ENCODE data around the gene ZBTB8A. TPM values are rescaled to one million over a fixed set of nuclear protein-coding genes. Genes with fewer than 3 reads are reported as not detected.

Gene ZBTB8A
- total RNA-seq, 1 experiment from 2014 or later, result 3.5 TPM

- ChIA-PET CTCF (interaction anchor here (0.5 kb wide), 1 partner anchor 176 kb away, joined by 4 read pairs; no protein-coding TSS in a partner anchor), POLR2A (ENCODE audit: unreplicated experiment) (no interaction called here)
- peaks cover 5% of the 10 kb centered on the region for H3K4me1 ChIP-seq (ENCODE audit: insufficient read depth, low read length)
- no peaks in the 10 kb centered on the region for H3K79me2 ChIP-seq (ENCODE audit: low read length)
- no peaks in the 10 kb centered on the region for H3K9me2 ChIP-seq (replicated peaks; ENCODE audit: low read length)
- no peaks in the 10 kb centered on the region for H3K27me3 ChIP-seq (ENCODE audit: low read length)
- intact Hi-C loops (cut with micrococcal nuclease), result no loop called here
- H4K20me1 ChIP-seq (ENCODE audit: low read length), result no peaks in the 10 kb centered on the region
- no TSS peak for BruUV-seq (replicated peaks)
- no peak overlapping the region for H3K9ac ChIP-seq (ENCODE audit: low read length)
- no peak overlapping the region for H3K4me2 ChIP-seq (ENCODE audit: low read length)
- ATAC-seq (no peak), DNase-seq (no peak)
- H3K27ac ChIP-seq (ENCODE audit: low read length), result no peak overlapping the region
- no peak overlapping the region for H3K4me3 ChIP-seq (ENCODE audit: low read length)
- H2AFZ ChIP-seq (ENCODE audit: low read length), result no peak overlapping the region
- H3K9me3 ChIP-seq (ENCODE audit: low read length), result no peaks in the 10 kb centered on the region
- H3F3A ChIP-seq (ENCODE audit: low read length, unreplicated experiment), result no peaks in the 10 kb centered on the region
- H3K36me3 ChIP-seq (ENCODE audit: low read depth, low read length), result no peaks in the 10 kb centered on the region
- no peak for TF ChIP-seq EZH2 (IDR thresholded peaks at IDR 0.05; ENCODE audit: low read length, unreplicated experiment)
- no peak for TF ChIP-seq EZH2phosphoT487 (IDR thresholded peaks at IDR 0.05; ENCODE audit: borderline replicate concordance, low read length)
- TF ChIP-seq CTCF (conservative IDR thresholded peaks at IDR 0.05; ENCODE audit: low read depth, low read length), result no peak
These were observed 5.4 kb upstream of the ZBTB8A start for GRCh38 chr1:32533792-32534327.

- H3K9me3 ChIP-seq (ENCODE audit: low read length), result no peaks in the 10 kb centered on the region
- no peaks in the 10 kb centered on the region for H4K20me1 ChIP-seq (ENCODE audit: low read length)
- peaks cover 12% of the 10 kb centered on the region for H3K79me2 ChIP-seq (ENCODE audit: low read length)
- intact Hi-C loops (cut with micrococcal nuclease), result no loop called here
- no peak overlapping the region for H3K9ac ChIP-seq (ENCODE audit: low read length)
- H3K4me3 ChIP-seq (ENCODE audit: low read length), result no peak overlapping the region
- no peak for ATAC-seq
- ChIA-PET POLR2A (ENCODE audit: unreplicated experiment) (no interaction called here), CTCF (interaction anchor here (0.5 to 0.7 kb wide), 3 partner anchors 111 to 280 kb away, joined by 3 to 9 read pairs (median 7); no protein-coding TSS in a partner anchor)
- peaks cover 14% of the 10 kb centered on the region for H3K4me1 ChIP-seq (ENCODE audit: insufficient read depth, low read length)
- H3K4me2 ChIP-seq (ENCODE audit: low read length), result no peak overlapping the region
- no TSS peak for BruUV-seq (replicated peaks)
- H3K27me3 ChIP-seq (ENCODE audit: low read length), result no peaks in the 10 kb centered on the region
- peaks cover 3% of the 10 kb centered on the region for H3F3A ChIP-seq (ENCODE audit: low read length, unreplicated experiment)
- H3K36me3 ChIP-seq (ENCODE audit: low read depth, low read length), result no peaks in the 10 kb centered on the region
- no peak overlapping the region for H2AFZ ChIP-seq (ENCODE audit: low read length)
- H3K9me2 ChIP-seq (replicated peaks; ENCODE audit: low read length), result no peaks in the 10 kb centered on the region
- TF ChIP-seq EZH2 (IDR thresholded peaks at IDR 0.05; ENCODE audit: low read length, unreplicated experiment) (no peak), EZH2phosphoT487 (IDR thresholded peaks at IDR 0.05; ENCODE audit: borderline replicate concordance, low read length) (no peak), CTCF (conservative IDR thresholded peaks at IDR 0.05; ENCODE audit: low read depth, low read length) (no peak)
- H3K27ac ChIP-seq (ENCODE audit: low read length), result no peak overlapping the region
- no peak for DNase-seq
These were observed 3.1 kb upstream of the ZBTB8A start for GRCh38 chr1:32536117-32536516.

GRCh38 chr1:32536764-32537163 lies 2.5 kb upstream of the ZBTB8A start:
- BruUV-seq (replicated peaks), result no TSS peak
- no peak overlapping the region for H3K4me2 ChIP-seq (ENCODE audit: low read length)
- POLR2A ChIA-PET (ENCODE audit: unreplicated experiment), result no interaction called here

More at GRCh38 chr1:32536764-32537163, 2.5 kb upstream of the ZBTB8A start:
- no peak overlapping the region for H2AFZ ChIP-seq (ENCODE audit: low read length)
- no peak for TF ChIP-seq CTCF (conservative IDR thresholded peaks at IDR 0.05; ENCODE audit: low read depth, low read length)
- no peak for TF ChIP-seq EZH2 (IDR thresholded peaks at IDR 0.05; ENCODE audit: low read length, unreplicated experiment)
- TF ChIP-seq EZH2phosphoT487 (IDR thresholded peaks at IDR 0.05; ENCODE audit: borderline replicate concordance, low read length), result no peak
- ATAC-seq (no peak), DNase-seq (no peak)
- peaks cover 18% of the 10 kb centered on the region for H3K79me2 ChIP-seq (ENCODE audit: low read length)
- CTCF ChIA-PET, result no interaction called here
- peaks cover 3% of the 10 kb centered on the region for H3F3A ChIP-seq (ENCODE audit: low read length, unreplicated experiment)
- H3K27me3 ChIP-seq (ENCODE audit: low read length), result no peaks in the 10 kb centered on the region
- H3K9me2 ChIP-seq (replicated peaks; ENCODE audit: low read length), result no peaks in the 10 kb centered on the region
- H3K4me3 ChIP-seq (ENCODE audit: low read length), result no peak overlapping the region
- H3K9me3 ChIP-seq (ENCODE audit: low read length), result no peaks in the 10 kb centered on the region
- no peak overlapping the region for H3K27ac ChIP-seq (ENCODE audit: low read length)
- no peaks in the 10 kb centered on the region for H4K20me1 ChIP-seq (ENCODE audit: low read length)
- H3K9ac ChIP-seq (ENCODE audit: low read length), result no peak overlapping the region
- intact Hi-C loops (cut with micrococcal nuclease), result no loop called here
- H3K36me3 ChIP-seq (ENCODE audit: low read depth, low read length), result no peaks in the 10 kb centered on the region
- peaks cover 14% of the 10 kb centered on the region for H3K4me1 ChIP-seq (ENCODE audit: insufficient read depth, low read length)
